Esophagus squamous epithelium (tissue), 5 donors: ENCODE data around the gene COX7A2L. TPM values are rescaled to one million over a fixed set of nuclear protein-coding genes. Genes with fewer than 3 reads are reported as not detected.

Source experiments
- DNase-seq: peaks from one replicate; lab custom pipeline; 2025; lab: John Stamatoyannopoulos, UW
- H3K27ac ChIP-seq, 4 donors: fragments of 200-600 bp; sonication (generic); one replicate each; pipeline ENCODE4 v1.5.1; 2016 to 2019; ENCODE audit warnings: mild to moderate bottlenecking in 1 of 4
- H3K27me3 ChIP-seq, 4 donors: fragments of 200-600 bp; sonication (generic); 1 replicate in 3 of 4; 2 replicates in 1 of 4; pipeline versions ENCODE4 v1.5.1 to v1.6.0; 2017 to 2021; ENCODE audit warnings: antibody characterized with exemption in 1 of 4
- H3K36me3 ChIP-seq, 3 donors: fragments of 200-600 bp; sonication (generic); one replicate each; pipeline ENCODE4 v1.5.1; 2016 to 2019
- H3K4me1 ChIP-seq, 3 donors: fragments of 200-600 bp; sonication (generic); one replicate each; pipeline ENCODE4 v1.5.1; 2017 to 2019
- H3K4me3 ChIP-seq, 4 donors: fragments of 200-600 bp; sonication (generic); 1 replicate in 3 of 4; 2 replicates in 1 of 4; pipeline ENCODE4 v1.5.1; 2016 to 2019; ENCODE audit warnings: mild to moderate bottlenecking in 2 of 4, moderate library complexity in 1 of 4
- H3K9me3 ChIP-seq, 3 donors: fragments of 200-600 bp; sonication (generic); one replicate each; pipeline ENCODE4 v1.5.1; 2016 to 2019
- POLR2A ChIP-seq, 4 donors: fragments of 450-650 bp; IDR thresholded peaks; one replicate each; pipeline ENCODE4 v1.6.1; 2017; ENCODE audit warnings: antibody characterized with exemption in 4 of 4, mild to moderate bottlenecking in 4 of 4, moderate library complexity in 3 of 4
- WGBS, 2 donors: methylation state at CpG; one replicate each; pipeline ENCODE4 v1.1.5; 2018; 5-methylcytosine and 5-hydroxymethylcytosine counted together
- intact Hi-C: fragments of 100-400 bp; cut with DNase I; formaldehyde crosslinking; loops from one replicate; pipeline ENCODE4 v1.15.0; 2022
- total RNA-seq, 4 donors: library from RNA; depleted of rRNA; stranded (reverse); fragments of >200 nt; gene quantifications; one replicate each; pipeline ENCODE4 v1.1.0, GENCODE V29; 2016
- TF ChIP-seq, protein P1 (sequence below), 6 experiments: fragments of 450-650 bp in 4 of 6; fragments of 200-600 bp in 2 of 6; sonication (generic) in 2 of 6; IDR thresholded peaks; one replicate each; pipeline ENCODE4 v1.5.1; 2016 to 2019; ENCODE audit warnings: antibody characterized with exemption in 6 of 6, mild to moderate bottlenecking in 4 of 6, moderate library complexity in 4 of 6
- donor health status: DM: yes; HTN: yes; CAD: no.

The COX7A2L gene
- total RNA-seq, 4 donors from 2014 or later = 51.3 to 152 (median 104) TPM

DNA sequence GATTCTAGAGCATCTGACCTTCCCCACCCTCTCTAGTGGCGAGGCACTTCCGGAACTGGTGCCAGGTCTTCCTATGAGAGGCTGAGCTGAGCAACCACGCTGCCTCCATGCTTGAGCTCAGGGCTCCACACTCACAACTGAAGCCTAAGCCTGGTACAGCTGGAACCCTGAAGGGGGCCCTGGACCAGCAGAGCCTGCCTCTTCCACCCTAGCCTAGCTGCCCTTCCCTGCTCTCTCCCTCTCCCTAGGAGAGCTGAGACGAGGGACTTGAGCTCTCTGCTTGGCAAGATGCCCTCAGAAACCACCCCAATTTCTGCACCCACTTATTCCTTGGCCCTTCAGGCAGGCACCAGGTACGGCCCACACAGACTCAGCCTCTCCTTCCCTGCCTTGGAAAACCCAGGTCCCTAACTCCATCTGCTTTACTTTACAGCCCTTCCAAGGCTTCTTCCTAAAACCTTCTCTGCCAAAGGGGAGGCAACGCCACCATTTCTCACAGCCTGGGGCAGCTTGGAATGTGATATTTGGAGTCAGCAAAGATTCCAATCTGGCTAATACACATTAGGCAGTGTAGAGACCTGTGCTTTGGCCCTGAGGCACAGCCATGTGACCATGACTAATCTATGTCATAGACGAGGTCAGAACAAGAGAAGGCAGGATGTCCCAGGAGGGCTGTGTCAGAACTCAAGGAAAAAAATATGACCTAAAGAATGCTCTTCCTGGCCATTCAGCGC, 18.8 kb downstream of the COX7A2L start:
- Histone ChIP-seq H3K36me3 (peaks cover 0 to 82% (median 16%) of the 10 kb centered on the region in 3 donors), H3K4me1 (peaks cover 0 to 17% (median 8%) of the 10 kb centered on the region in 3 donors), H3K4me3 (no peak overlapping the region), H3K9me3 (no peaks in the 10 kb centered on the region), H3K27me3 (no peaks in the 10 kb centered on the region), H3K27ac (peak overlapping the region in 3 of 4 donors; percentile 23 to 63 (median 36))
- 43 to 54% methylated on average over 5 to 7 of the region's 8 CpGs for WGBS, 2 donors
- TF ChIP-seq POLR2A (IDR thresholded peaks at IDR 0.05) = no peak
- TF ChIP-seq, protein P1, sequence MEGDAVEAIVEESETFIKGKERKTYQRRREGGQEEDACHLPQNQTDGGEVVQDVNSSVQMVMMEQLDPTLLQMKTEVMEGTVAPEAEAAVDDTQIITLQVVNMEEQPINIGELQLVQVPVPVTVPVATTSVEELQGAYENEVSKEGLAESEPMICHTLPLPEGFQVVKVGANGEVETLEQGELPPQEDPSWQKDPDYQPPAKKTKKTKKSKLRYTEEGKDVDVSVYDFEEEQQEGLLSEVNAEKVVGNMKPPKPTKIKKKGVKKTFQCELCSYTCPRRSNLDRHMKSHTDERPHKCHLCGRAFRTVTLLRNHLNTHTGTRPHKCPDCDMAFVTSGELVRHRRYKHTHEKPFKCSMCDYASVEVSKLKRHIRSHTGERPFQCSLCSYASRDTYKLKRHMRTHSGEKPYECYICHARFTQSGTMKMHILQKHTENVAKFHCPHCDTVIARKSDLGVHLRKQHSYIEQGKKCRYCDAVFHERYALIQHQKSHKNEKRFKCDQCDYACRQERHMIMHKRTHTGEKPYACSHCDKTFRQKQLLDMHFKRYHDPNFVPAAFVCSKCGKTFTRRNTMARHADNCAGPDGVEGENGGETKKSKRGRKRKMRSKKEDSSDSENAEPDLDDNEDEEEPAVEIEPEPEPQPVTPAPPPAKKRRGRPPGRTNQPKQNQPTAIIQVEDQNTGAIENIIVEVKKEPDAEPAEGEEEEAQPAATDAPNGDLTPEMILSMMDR (IDR thresholded peaks at IDR 0.05) = no peak
- intact Hi-C loops = no loop called here
- DNase-seq = no peak

GRCh38 chr2:42340938-42341636, 19.9 kb downstream of the COX7A2L start:
- Histone ChIP-seq H3K36me3 (peaks cover under 1 to 80% (median 15%) of the 10 kb centered on the region in 3 donors), H3K27ac (no peak overlapping the region), H3K9me3 (no peaks in the 10 kb centered on the region), H3K4me3 (no peak overlapping the region), H3K27me3 (no peaks in the 10 kb centered on the region), H3K4me1 (peaks cover 0 to 17% (median 8%) of the 10 kb centered on the region in 3 donors)
- WGBS, 2 donors = 94 to 98% methylated on average over 5 to 6 of the region's 10 CpGs
- no peak for DNase-seq
- TF ChIP-seq, protein P1 (IDR thresholded peaks at IDR 0.05) = no peak
- TF ChIP-seq POLR2A (IDR thresholded peaks at IDR 0.05) = no peak
- intact Hi-C loops = no loop called here

GRCh38 chr2:42340045-42340937, 20.7 kb downstream of the COX7A2L start:
- no peak for DNase-seq
- Histone ChIP-seq H3K4me3 (no peak overlapping the region), H3K9me3 (no peaks in the 10 kb centered on the region), H3K27ac (no peak overlapping the region), H3K36me3 (peaks cover 5 to 80% (median 13%) of the 10 kb centered on the region in 3 donors), H3K27me3 (no peaks in the 10 kb centered on the region), H3K4me1 (peaks cover 0 to 17% (median 8%) of the 10 kb centered on the region in 3 donors)
- TF ChIP-seq POLR2A (IDR thresholded peaks at IDR 0.05) = no peak
- TF ChIP-seq, protein P1 (IDR thresholded peaks at IDR 0.05) = no peak
- 90 to 92% methylated on average over 18 to 19 of the region's 23 CpGs for WGBS, 2 donors
- intact Hi-C loops = no loop called here

DNA sequence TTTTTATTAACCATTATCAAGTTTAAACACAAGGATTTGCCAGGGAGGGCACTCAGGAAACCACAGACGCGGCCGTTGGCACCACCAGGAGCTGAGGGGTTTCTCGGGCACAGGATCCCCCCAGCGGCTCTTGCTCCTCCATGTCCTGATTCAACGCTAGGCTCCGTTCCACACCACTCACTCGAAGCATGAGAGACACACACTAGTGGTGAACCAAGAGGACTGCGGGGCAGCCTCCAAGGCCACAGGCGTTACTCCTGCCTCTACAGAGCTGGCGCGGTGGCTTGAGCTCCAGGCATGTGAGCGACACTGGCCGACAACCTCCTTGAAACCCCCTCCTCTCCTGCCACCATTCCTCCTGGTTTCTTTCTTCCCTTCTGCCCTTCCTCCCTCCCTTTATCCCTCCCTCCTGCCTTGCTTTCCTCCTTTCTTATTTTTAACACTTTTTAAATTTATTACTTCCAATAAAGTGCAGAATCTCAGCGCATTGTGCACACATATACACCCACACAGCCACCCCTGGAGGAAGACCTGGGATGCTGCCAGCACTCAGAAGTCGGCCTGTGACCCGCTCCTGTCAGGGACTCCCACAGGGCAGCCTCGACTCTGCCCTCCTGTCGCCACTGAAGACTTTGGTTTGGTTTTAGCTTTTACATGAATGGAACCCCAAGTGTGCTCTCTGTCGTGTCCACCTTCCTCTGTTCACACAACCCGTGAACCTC, 21.7 kb downstream of the COX7A2L start:
- 87 to 91% methylated on average over 17 to 20 of the region's 21 CpGs for WGBS, 2 donors
- no peaks in the 10 kb centered on the region for H3K27me3 ChIP-seq
- peaks cover 0 to 17% (median 8%) of the 10 kb centered on the region in 3 donors for H3K4me1 ChIP-seq
- TF ChIP-seq, protein P1 (IDR thresholded peaks at IDR 0.05) = peak in 1 of 6 experiments; percentile 14
- TF ChIP-seq POLR2A (IDR thresholded peaks at IDR 0.05) = no peak
- intact Hi-C loops = no loop called here
- no peaks in the 10 kb centered on the region for H3K9me3 ChIP-seq
- no peak overlapping the region for H3K4me3 ChIP-seq
- no peak overlapping the region for H3K27ac ChIP-seq
- no peak for DNase-seq
- peaks cover 5 to 79% (median 13%) of the 10 kb centered on the region in 3 donors for H3K36me3 ChIP-seq
